Neural progenitor cell (in vitro differentiated cells): Measurements from ENCODE around the gene E2F3. TPM values are rescaled to one million over a fixed set of nuclear protein-coding genes. Genes with fewer than 3 reads are reported as not detected.

Experiments
- DNase-seq: peaks from one replicate; pipeline ENCODE4 v3.0.0-alpha.2; 2016; ENCODE audit warnings: low spot score
- H2AFZ ChIP-seq: fragments of 200-600 bp; sonication (generic); replicated peaks from 2 replicates; pipeline ENCODE4 v1.6.1; 2016; ENCODE audit warnings: antibody characterized with exemption
- H3F3A ChIP-seq: fragments of 200-600 bp; sonication (generic); 2 replicates; pipeline ENCODE4 v1.6.1; 2016; ENCODE audit warnings: antibody characterized with exemption, low read depth
- H3K27ac ChIP-seq: fragments of 200-600 bp; sonication (generic); 2 replicates; pipeline ENCODE4 v1.5.1; 2016; ENCODE audit warnings: mild to moderate bottlenecking
- H3K27me3 ChIP-seq: fragments of 200-600 bp; sonication (generic); 2 replicates; pipeline ENCODE4 v1.6.1; 2016; ENCODE audit warnings: mild to moderate bottlenecking, moderate library complexity
- H3K36me3 ChIP-seq: fragments of 200-600 bp; sonication (generic); 2 replicates; pipeline ENCODE4 v1.5.1; 2016
- H3K4me1 ChIP-seq: fragments of 200-600 bp; sonication (generic); 2 replicates; pipeline ENCODE4 v1.6.1; 2016; ENCODE audit warnings: mixed run types
- H3K4me2 ChIP-seq: fragments of 200-600 bp; sonication (generic); 2 replicates; pipeline ENCODE4 v1.6.1; 2016
- H3K4me3 ChIP-seq: fragments of 200-600 bp; sonication (generic); 2 replicates; pipeline ENCODE4 v1.5.1; 2016
- H3K79me2 ChIP-seq: fragments of 200-600 bp; sonication (generic); 2 replicates; pipeline ENCODE4 v1.6.1; 2016; ENCODE audit warnings: low read depth
- H3K9ac ChIP-seq: fragments of 200-600 bp; sonication (generic); 2 replicates; pipeline ENCODE4 v1.6.1; 2016
- H3K9me3 ChIP-seq: fragments of 200-600 bp; sonication (generic); 2 replicates; pipeline ENCODE4 v1.5.1; 2016; ENCODE audit warnings: low read depth
- H4K20me1 ChIP-seq: fragments of 200-600 bp; sonication (generic); 2 replicates; pipeline ENCODE4 v1.6.1; 2016; ENCODE audit warnings: low read depth
- H3K27ac Mint-ChIP-seq: 3 replicates; pipeline ENCODE4 v1.8.0; 2021; ENCODE audit warnings: mixed read lengths
- H3K27me3 Mint-ChIP-seq: 2 replicates; pipeline ENCODE4 v1.8.0; 2022; ENCODE audit warnings: low read depth, mild to moderate bottlenecking, inconsistent platforms, moderate library complexity, mixed read lengths; ENCODE audit not compliant: insufficient read depth
- H3K36me3 Mint-ChIP-seq: 3 replicates; pipeline ENCODE4 v1.8.0; 2021; ENCODE audit warnings: mixed read lengths
- H3K4me1 Mint-ChIP-seq: 3 replicates; pipeline ENCODE4 v1.8.0; 2021; ENCODE audit warnings: mixed read lengths
- H3K4me3 Mint-ChIP-seq: 3 replicates; pipeline ENCODE4 v1.8.0; 2021; ENCODE audit warnings: mild to moderate bottlenecking, moderate library complexity, mixed read lengths
- H3K9me3 Mint-ChIP-seq: 3 replicates; pipeline ENCODE4 v1.8.0; 2020; ENCODE audit warnings: mixed read lengths
- CTCF ChIP-seq: fragments of 200-600 bp; sonication (generic); IDR thresholded peaks from 2 replicates; pipeline ENCODE4 v1.5.1; 2017; ENCODE audit warnings: antibody characterized with exemption, mild to moderate bottlenecking
- EZH2 ChIP-seq: fragments of 200-600 bp; sonication (generic); IDR thresholded peaks from 2 replicates; pipeline ENCODE4 v1.6.1; 2017; ENCODE audit warnings: antibody characterized with exemption, mild to moderate bottlenecking, moderate library complexity
- EZH2phosphoT487 ChIP-seq: fragments of 200-600 bp; sonication (generic); IDR thresholded peaks from 2 replicates; pipeline ENCODE4 v1.6.1; 2017; ENCODE audit warnings: antibody characterized with exemption
- total RNA-seq: library from RNA; depleted of rRNA; stranded (reverse); fragments of >200 nt; gene quantifications from 2 replicates; pipeline ENCODE4 v1.2.3, GENCODE V29; 2015; ENCODE audit warnings: low replicate concordance

E2F3 gene
- total RNA-seq, 1 donor from 2014 or later, result 35.7 TPM

GRCh38 chr6:20472748-20473147, 71.1 kb downstream of the E2F3 start:
- H3K36me3 Mint-ChIP-seq, result peaks cover 22% of the 10 kb centered on the region
- H2AFZ ChIP-seq, result no peak overlapping the region
- no peaks in the 10 kb centered on the region for H3K27me3 ChIP-seq
- H3K36me3 ChIP-seq, result no peaks in the 10 kb centered on the region
- peaks cover 20% of the 10 kb centered on the region for H4K20me1 ChIP-seq
- H3K27ac ChIP-seq, result no peak overlapping the region
- no peaks in the 10 kb centered on the region for H3K9me3 ChIP-seq
- H3F3A ChIP-seq, result no peaks in the 10 kb centered on the region
- peaks cover 100% of the 10 kb centered on the region for H3K79me2 ChIP-seq
- peaks cover 11% of the 10 kb centered on the region for H3K4me1 Mint-ChIP-seq
- H3K27me3 Mint-ChIP-seq, result peaks cover 3% of the 10 kb centered on the region
- no peak overlapping the region for H3K4me3 ChIP-seq
- TF ChIP-seq CTCF, result no peak
- TF ChIP-seq EZH2, result no peak
- no peak for TF ChIP-seq EZH2phosphoT487
- H3K4me1 ChIP-seq, result no peaks in the 10 kb centered on the region
- H3K9me3 Mint-ChIP-seq, result no peaks in the 10 kb centered on the region
- H3K4me3 Mint-ChIP-seq, result no peak overlapping the region
- H3K4me2 ChIP-seq, result no peak overlapping the region
- DNase-seq, result no peak
- no peak overlapping the region for H3K9ac ChIP-seq
- no peak overlapping the region for H3K27ac Mint-ChIP-seq

- Histone ChIP-seq H3F3A (no peaks in the 10 kb centered on the region), H3K4me2 (no peak overlapping the region), H3K4me3 (no peak overlapping the region), H2AFZ (no peak overlapping the region), H3K4me1 (no peaks in the 10 kb centered on the region), H3K36me3 (no peaks in the 10 kb centered on the region), H3K9me3 (no peaks in the 10 kb centered on the region), H3K79me2 (peaks cover 100% of the 10 kb centered on the region), H3K27ac (no peak overlapping the region), H3K9ac (no peak overlapping the region), H4K20me1 (peaks cover 19% of the 10 kb centered on the region), H3K27me3 (no peaks in the 10 kb centered on the region)
- DNase-seq, result no peak
- Mint-ChIP-seq H3K9me3 (no peaks in the 10 kb centered on the region), H3K4me3 (no peak overlapping the region), H3K36me3 (peaks cover 17% of the 10 kb centered on the region), H3K4me1 (peaks cover 11% of the 10 kb centered on the region), H3K27ac (peak overlapping the region; percentile 1), H3K27me3 (peaks cover 3% of the 10 kb centered on the region)
- no peak for TF ChIP-seq CTCF
- no peak for TF ChIP-seq EZH2phosphoT487
- no peak for TF ChIP-seq EZH2
These were observed 71.8 kb downstream of the E2F3 start for GRCh38 chr6:20473518-20473917.

GRCh38 chr6:20474874-20475542, 73.3 kb downstream of the E2F3 start:
- Histone ChIP-seq H3K4me3 (no peak overlapping the region), H3F3A (no peaks in the 10 kb centered on the region), H3K27ac (no peak overlapping the region), H3K4me1 (no peaks in the 10 kb centered on the region), H3K27me3 (no peaks in the 10 kb centered on the region), H3K9ac (no peak overlapping the region), H4K20me1 (peaks cover 18% of the 10 kb centered on the region), H3K36me3 (no peaks in the 10 kb centered on the region), H3K9me3 (no peaks in the 10 kb centered on the region), H2AFZ (no peak overlapping the region), H3K4me2 (no peak overlapping the region), H3K79me2 (peaks cover 96% of the 10 kb centered on the region)
- H3K4me1 Mint-ChIP-seq, result peaks cover 11% of the 10 kb centered on the region
- no peak overlapping the region for H3K4me3 Mint-ChIP-seq
- TF ChIP-seq EZH2 (no peak), EZH2phosphoT487 (no peak), CTCF (no peak)
- no peak overlapping the region for H3K27ac Mint-ChIP-seq
- peaks cover 3% of the 10 kb centered on the region for H3K27me3 Mint-ChIP-seq
- no peaks in the 10 kb centered on the region for H3K9me3 Mint-ChIP-seq
- no peak for DNase-seq
- H3K36me3 Mint-ChIP-seq, result peaks cover 19% of the 10 kb centered on the region
